ENCODE measurements around the gene CARD16.

CARD16 gene

DNA sequence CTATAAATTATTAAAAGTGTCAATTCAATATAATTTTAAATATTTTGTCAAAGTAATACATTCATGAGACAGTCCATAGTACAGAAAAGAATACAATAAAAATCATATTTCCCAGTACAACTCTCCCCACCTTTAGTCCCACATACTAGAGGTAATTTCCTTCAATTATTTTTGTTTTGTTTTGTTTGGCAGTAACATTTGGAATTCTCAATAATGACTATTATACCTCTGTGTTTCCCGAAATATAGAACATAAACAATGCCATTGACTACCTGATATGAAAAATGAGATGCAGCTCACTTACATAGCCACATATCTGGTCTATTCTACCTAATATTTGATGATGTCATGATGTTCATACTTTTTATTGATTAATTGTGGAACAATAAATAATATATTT lies 52.4 kb downstream of the CARD16 start:
- no peak for DNase-seq (ENCODE audit: low read depth)

DNA sequence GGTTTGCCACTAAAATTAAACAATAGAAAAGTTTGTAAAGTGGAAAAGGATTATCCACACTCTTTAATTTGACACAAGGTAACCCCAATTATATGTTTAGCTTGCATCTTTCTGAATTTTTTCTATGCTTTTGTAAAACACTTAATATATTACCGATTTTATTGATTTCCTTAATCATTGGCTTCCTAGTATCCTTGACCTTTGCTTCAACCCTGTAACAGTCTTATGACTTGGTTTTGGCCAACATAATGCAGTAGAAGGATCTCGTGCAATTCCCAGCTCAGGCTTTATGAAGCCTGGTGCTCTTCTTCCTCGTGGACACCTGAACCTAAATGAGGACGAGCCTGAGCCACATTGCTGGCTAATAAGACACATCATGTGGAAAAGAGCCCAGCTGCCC lies 53.1 kb downstream of the CARD16 start:
- no peak for DNase-seq (ENCODE audit: low read depth)

All from GM04504 (cell line).